ENCODE data around the gene MTTP.
A peak's percentile ranks its signal among the peaks of the same experiment; 100 is the strongest.

Gene MTTP

GRCh38 chr4:99642725-99643489 lies 68.3 kb downstream of the MTTP start:
- no peak for DNase-seq

- no peak for DNase-seq
Observed at GRCh38 chr4:99644453-99644852, 69.8 kb downstream of the MTTP start.

- DNase-seq: no peak
Observed at GRCh38 chr4:99645036-99645435, 70.4 kb downstream of the MTTP start.

GRCh38 chr4:99645638-99646037 lies 71.0 kb downstream of the MTTP start:
- DNase-seq: peak; percentile 86

- DNase-seq: peak; percentile 81
Observed at GRCh38 chr4:99647071-99647470, 72.4 kb downstream of the MTTP start.

GRCh38 chr4:99648321-99648720 lies 73.7 kb downstream of the MTTP start:
- peak; percentile 84 for DNase-seq

- DNase-seq: no peak
Observed at GRCh38 chr4:99649208-99649607, 74.6 kb downstream of the MTTP start.

- DNase-seq: no peak
Observed at GRCh38 chr4:99649778-99650177, 75.2 kb downstream of the MTTP start.

GRCh38 chr4:99651016-99651769 lies 76.6 kb downstream of the MTTP start:
- DNase-seq: no peak

- DNase-seq: no peak
Observed at GRCh38 chr4:99651811-99652485, 77.3 kb downstream of the MTTP start.

GRCh38 chr4:99652596-99653436 lies 78.2 kb downstream of the MTTP start:
- DNase-seq: no peak

- no peak for DNase-seq
Observed at GRCh38 chr4:99653916-99654315, 79.3 kb downstream of the MTTP start.

GRCh38 chr4:99654361-99654761 lies 79.7 kb downstream of the MTTP start:
- no peak for DNase-seq

GRCh38 chr4:99655308-99656081 lies 80.9 kb downstream of the MTTP start:
- no peak for DNase-seq

- no peak for DNase-seq
Observed at GRCh38 chr4:99657798-99658197, 83.2 kb downstream of the MTTP start, which contains the start of gene C4orf54. C4orf54 (minus strand) TSS chr4:99657828; CDS start chr4:99654648, 3,180 bp downstream.

GRCh38 chr4:99658666-99659065 lies 84.0 kb downstream of the MTTP start:
- no peak for DNase-seq

GRCh38 chr4:99661907-99662306 lies 87.3 kb downstream of the MTTP start:
- no peak for DNase-seq

- DNase-seq: peak; percentile 4
Observed at GRCh38 chr4:99664716-99665115, 90.1 kb downstream of the MTTP start.

GRCh38 chr4:99665983-99666382 lies 91.4 kb downstream of the MTTP start:
- no peak for DNase-seq

GRCh38 chr4:99668472-99668871 lies 93.8 kb downstream of the MTTP start:
- DNase-seq: no peak

- no peak for DNase-seq
Observed at GRCh38 chr4:99669084-99669483, 94.5 kb downstream of the MTTP start.
